Activated CD8-positive, alpha-beta T cell treated with anti-CD3 and anti-CD28 coated beads for 36 hours (primary cell): Measurements from ENCODE around the gene SKIC8. TPM values are rescaled to one million over a fixed set of nuclear protein-coding genes. Genes with fewer than 3 reads are reported as not detected.

Experiments
- ATAC-seq: fragments of 200-7000 bp; cut with Tn5 transposase; one replicate; pipeline ENCODE4 v1.10.0; 2021; ENCODE audit warnings: mild to moderate bottlenecking, moderate library complexity
- CTCF ChIA-PET: fragments of 350-600 bp; sonication (Branson Sonifier 250); formaldehyde crosslinking; loops from one replicate; lab custom pipeline; 2021; ENCODE audit warnings: antibody characterized with exemption; lab: Charles Lee
- POLR2A ChIA-PET: fragments of 350-600 bp; sonication (Branson Sonifier 250); formaldehyde crosslinking; loops from one replicate; lab custom pipeline; 2021; ENCODE audit warnings: antibody characterized with exemption; lab: Charles Lee
- DNase-seq: peaks from one replicate; pipeline ENCODE4 v3.0.0-alpha.2; 2020
- H3K27ac Mint-ChIP-seq: one replicate; pipeline ENCODE4 v1.8.0; 2021; ENCODE audit warnings: mild to moderate bottlenecking, mixed read lengths
- H3K27me3 Mint-ChIP-seq: one replicate; pipeline ENCODE4 v1.8.0; 2021; ENCODE audit warnings: mixed read lengths
- H3K36me3 Mint-ChIP-seq: one replicate; pipeline ENCODE4 v1.8.0; 2021; ENCODE audit warnings: low read depth, mixed read lengths
- H3K4me1 Mint-ChIP-seq: one replicate; pipeline ENCODE4 v1.8.0; 2021; ENCODE audit warnings: low read depth, mixed read lengths
- H3K4me3 Mint-ChIP-seq: one replicate; pipeline ENCODE4 v1.8.0; 2021; ENCODE audit warnings: mild to moderate bottlenecking, moderate library complexity, mixed read lengths
- H3K9me3 Mint-ChIP-seq: one replicate; pipeline ENCODE4 v1.8.0; 2021; ENCODE audit warnings: mixed read lengths
- CTCF ChIP-seq: fragments of 200-600 bp; IDR thresholded peaks from one replicate; pipeline ENCODE4 v1.8.0; 2022; ENCODE audit warnings: antibody characterized with exemption, mild to moderate bottlenecking
- intact Hi-C: fragments of 100-400 bp; cut with micrococcal nuclease; formaldehyde crosslinking; loops from one replicate; pipeline ENCODE4 v1.10.0; 2022
- total RNA-seq, 2 experiments: library from RNA; stranded (reverse); gene quantifications; one replicate each; pipeline ENCODE4 v1.2.3, GENCODE V29; 2021

The SKIC8 gene
- total RNA-seq, 2 experiments from 2014 or later: 63.0 to 64.5 TPM

- CTCF ChIA-PET: interaction anchor here (1.3 to 1.9 kb wide), 3 partner anchors 10 to 137 kb away, joined by 5 to 7 read pairs (median 6); partner anchors contain the start of gene CIB2
- Mint-ChIP-seq H3K36me3 (no peaks in the 10 kb centered on the region), H3K27ac (no peak overlapping the region), H3K9me3 (no peaks in the 10 kb centered on the region), H3K27me3 (peaks cover 1% of the 10 kb centered on the region), H3K4me3 (no peak overlapping the region), H3K4me1 (peaks cover 1% of the 10 kb centered on the region)
- intact Hi-C loops: loop anchor here (5.0 kb wide), 2 partner anchors 118 to 133 kb away; no protein-coding TSS in a partner anchor
- no peak for TF ChIP-seq CTCF
- POLR2A ChIA-PET: no interaction called here
- no peak for ATAC-seq
- no peak for DNase-seq
These were observed 54.5 kb downstream of the SKIC8 start for GRCh38 chr15:78244893-78245292.

- intact Hi-C loops: loop anchor here (5.0 kb wide), 2 partner anchors 117 to 132 kb away; no protein-coding TSS in a partner anchor
- H3K4me3 Mint-ChIP-seq: no peak overlapping the region
- no peaks in the 10 kb centered on the region for H3K36me3 Mint-ChIP-seq
- DNase-seq (no peak), ATAC-seq (no peak)
- H3K9me3 Mint-ChIP-seq: no peaks in the 10 kb centered on the region
- no peak for TF ChIP-seq CTCF
- H3K27me3 Mint-ChIP-seq: peaks cover 1% of the 10 kb centered on the region
- no peak overlapping the region for H3K27ac Mint-ChIP-seq
- peaks cover 1% of the 10 kb centered on the region for H3K4me1 Mint-ChIP-seq
- POLR2A ChIA-PET: no interaction called here
- CTCF ChIA-PET: interaction anchor here (0.9 to 1.9 kb wide), 4 partner anchors 11 to 114 kb away, joined by 3 to 7 read pairs (median 4); partner anchors contain the start of gene CIB2
These were observed 55.3 kb downstream of the SKIC8 start for GRCh38 chr15:78244101-78244500.

GRCh38 chr15:78243491-78243941 lies 55.9 kb downstream of the SKIC8 start:
- intact Hi-C loops: loop anchor here (5.0 kb wide), 2 partner anchors 116 to 131 kb away; no protein-coding TSS in a partner anchor
- ATAC-seq (no peak), DNase-seq (no peak)
- Mint-ChIP-seq H3K27ac (no peak overlapping the region), H3K4me3 (no peak overlapping the region), H3K27me3 (peaks cover 1% of the 10 kb centered on the region), H3K9me3 (no peaks in the 10 kb centered on the region), H3K4me1 (peaks cover 1% of the 10 kb centered on the region), H3K36me3 (no peaks in the 10 kb centered on the region)
- ChIA-PET CTCF (interaction anchor here (1.0 to 5.9 kb wide), 6 partner anchors 19 to 284 kb away, joined by 3 to 38 read pairs (median 11); partner anchors contain the start of gene CIB2), POLR2A (no interaction called here)
- no peak for TF ChIP-seq CTCF

- no peak overlapping the region for H3K4me3 Mint-ChIP-seq
- intact Hi-C loops: loop anchor here (5.0 kb wide), 2 partner anchors 116 to 131 kb away; no protein-coding TSS in a partner anchor
- CTCF ChIA-PET: interaction anchor here (1.1 to 5.9 kb wide), 8 partner anchors 23 to 283 kb away, joined by 3 to 59 read pairs (median 20); no protein-coding TSS in a partner anchor
- POLR2A ChIA-PET: no interaction called here
- peaks cover 1% of the 10 kb centered on the region for H3K4me1 Mint-ChIP-seq
- ATAC-seq (no peak), DNase-seq (no peak)
- TF ChIP-seq CTCF: no peak
- H3K36me3 Mint-ChIP-seq: no peaks in the 10 kb centered on the region
- peaks cover 1% of the 10 kb centered on the region for H3K27me3 Mint-ChIP-seq
- no peak overlapping the region for H3K27ac Mint-ChIP-seq
- no peaks in the 10 kb centered on the region for H3K9me3 Mint-ChIP-seq
These were observed 56.4 kb downstream of the SKIC8 start for GRCh38 chr15:78243058-78243457.

GRCh38 chr15:78242128-78242527 lies 57.3 kb downstream of the SKIC8 start:
- POLR2A ChIA-PET: interaction anchor here (0.6 kb wide), 1 partner anchor 149 kb away, joined by 4 read pairs; no protein-coding TSS in a partner anchor
- H3K4me1 Mint-ChIP-seq: peaks cover 1% of the 10 kb centered on the region
- intact Hi-C loops: loop anchor here (5.0 kb wide), 2 partner anchors 115 to 130 kb away; no protein-coding TSS in a partner anchor
- peak; percentile 58 for DNase-seq
- no peaks in the 10 kb centered on the region for H3K36me3 Mint-ChIP-seq
- no peak overlapping the region for H3K4me3 Mint-ChIP-seq
- no peak overlapping the region for H3K27ac Mint-ChIP-seq
- peaks cover 1% of the 10 kb centered on the region for H3K27me3 Mint-ChIP-seq
- peak; percentile 31 for ATAC-seq
- CTCF ChIA-PET: interaction anchor here (0.8 to 5.9 kb wide), 19 partner anchors 9 to 282 kb away, joined by 3 to 59 read pairs (median 8); partner anchors contain the start of gene DNAJA4
- no peaks in the 10 kb centered on the region for H3K9me3 Mint-ChIP-seq
- peak; percentile 33 for TF ChIP-seq CTCF
